NT2/D1 (cell line): ENCODE measurements around the gene STON1.
"Not testable (repeated sequence)": the region's sequence is repeated elsewhere in the genome, so short reads cannot be mapped to it uniquely, and the experiment has no call there.

Experiments used
- DNase-seq: peaks from one replicate; pipeline ENCODE4 v3.0.0-alpha.2; 2011; ENCODE audit warnings: low read depth, low spot score
- H3K27me3 ChIP-seq: 2 replicates; pipeline ENCODE4 v1.6.0; 2011; ENCODE audit warnings: mild to moderate bottlenecking; ENCODE audit not compliant: insufficient read length, insufficient read depth
- H3K36me3 ChIP-seq: 2 replicates; pipeline ENCODE4 v1.6.1; 2011; ENCODE audit warnings: mild to moderate bottlenecking, low read length, mixed read lengths; ENCODE audit not compliant: insufficient read depth, insufficient read length
- H3K4me1 ChIP-seq: 2 replicates; pipeline ENCODE4 v1.5.1; 2011; ENCODE audit not compliant: insufficient read depth, insufficient read length
- H3K4me3 ChIP-seq: 2 replicates; pipeline ENCODE4 v1.5.1; 2011; ENCODE audit warnings: low read depth; ENCODE audit not compliant: insufficient read length
- H3K9ac ChIP-seq: 2 replicates; pipeline ENCODE4 v1.6.0; 2011; ENCODE audit warnings: low read depth; ENCODE audit not compliant: insufficient read length
- H3K9me3 ChIP-seq: 2 replicates; pipeline ENCODE4 v1.5.1; 2011; ENCODE audit warnings: mild to moderate bottlenecking, low read length; ENCODE audit not compliant: insufficient read depth
- SUZ12 ChIP-seq: IDR thresholded peaks from 2 replicates; pipeline ENCODE4 v1.6.1; 2011; ENCODE audit not compliant: insufficient read length, insufficient read depth; ENCODE audit errors: extremely low read depth
- YY1 ChIP-seq: IDR thresholded peaks from 2 replicates; pipeline ENCODE4 v1.6.1; 2011; ENCODE audit not compliant: insufficient read length, insufficient read depth
- ZNF274 ChIP-seq: IDR thresholded peaks from 2 replicates; pipeline ENCODE4 v1.6.1; 2011; ENCODE audit warnings: mild to moderate bottlenecking, low read depth, low read length

STON1 gene

GRCh38 chr2:48540237-48540935 lies 10.4 kb downstream of the STON1 start:
- no peaks in the 10 kb centered on the region for H3K27me3 ChIP-seq
- no peaks in the 10 kb centered on the region for H3K36me3 ChIP-seq
- H3K4me3 ChIP-seq = no peak overlapping the region
- H3K9ac ChIP-seq = no peak overlapping the region
- TF ChIP-seq YY1 = no peak
- no peak for TF ChIP-seq ZNF274
- TF ChIP-seq SUZ12 = no peak
- peaks cover 8% of the 10 kb centered on the region for H3K4me1 ChIP-seq
- DNase-seq = no peak
- no peaks in the 10 kb centered on the region for H3K9me3 ChIP-seq

- Histone ChIP-seq H3K4me1 (peaks cover 8% of the 10 kb centered on the region), H3K9me3 (no peaks in the 10 kb centered on the region), H3K4me3 (no peak overlapping the region), H3K36me3 (no peaks in the 10 kb centered on the region), H3K9ac (no peak overlapping the region), H3K27me3 (no peaks in the 10 kb centered on the region)
- no peak for TF ChIP-seq SUZ12
- no peak for TF ChIP-seq ZNF274
- TF ChIP-seq YY1 = no peak
- no peak for DNase-seq
Observed at GRCh38 chr2:48541666-48542389, 11.9 kb downstream of the STON1 start.

DNA sequence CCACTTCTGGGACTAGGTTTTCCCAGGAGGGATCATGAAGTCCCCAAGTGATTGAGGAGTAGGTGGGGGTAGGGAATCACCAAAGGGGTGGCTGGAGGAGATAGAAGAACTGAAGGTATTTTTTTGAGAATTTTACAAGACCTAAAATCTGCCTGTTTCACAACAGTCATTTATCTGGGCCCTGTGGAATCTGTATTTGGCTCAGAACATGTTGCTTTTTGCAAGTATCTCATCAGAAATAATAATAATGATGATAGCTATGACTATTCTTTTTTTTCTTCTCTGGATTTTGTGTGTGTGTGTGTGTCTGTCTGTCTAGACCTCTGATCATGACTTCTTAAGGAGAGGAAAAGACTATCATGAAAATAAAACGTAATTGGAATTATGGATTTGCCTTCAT lies 13.9 kb downstream of the STON1 start:
- no peak for TF ChIP-seq YY1
- no peak for TF ChIP-seq ZNF274
- TF ChIP-seq SUZ12 = no peak
- no peak overlapping the region for H3K9ac ChIP-seq
- DNase-seq = no peak
- no peaks in the 10 kb centered on the region for H3K36me3 ChIP-seq
- no peak overlapping the region for H3K4me3 ChIP-seq
- no peaks in the 10 kb centered on the region for H3K27me3 ChIP-seq
- no peaks in the 10 kb centered on the region for H3K9me3 ChIP-seq
- peaks cover 8% of the 10 kb centered on the region for H3K4me1 ChIP-seq

- H3K9ac ChIP-seq = no peak overlapping the region
- no peak overlapping the region for H3K4me3 ChIP-seq
- no peaks in the 10 kb centered on the region for H3K9me3 ChIP-seq
- no peaks in the 10 kb centered on the region for H3K27me3 ChIP-seq
- H3K36me3 ChIP-seq = no peaks in the 10 kb centered on the region
- peaks cover 8% of the 10 kb centered on the region for H3K4me1 ChIP-seq
- DNase-seq = no peak
- TF ChIP-seq SUZ12 (no peak), ZNF274 (no peak), YY1 (no peak)
Observed at GRCh38 chr2:48545244-48545643, 15.3 kb downstream of the STON1 start.

DNA sequence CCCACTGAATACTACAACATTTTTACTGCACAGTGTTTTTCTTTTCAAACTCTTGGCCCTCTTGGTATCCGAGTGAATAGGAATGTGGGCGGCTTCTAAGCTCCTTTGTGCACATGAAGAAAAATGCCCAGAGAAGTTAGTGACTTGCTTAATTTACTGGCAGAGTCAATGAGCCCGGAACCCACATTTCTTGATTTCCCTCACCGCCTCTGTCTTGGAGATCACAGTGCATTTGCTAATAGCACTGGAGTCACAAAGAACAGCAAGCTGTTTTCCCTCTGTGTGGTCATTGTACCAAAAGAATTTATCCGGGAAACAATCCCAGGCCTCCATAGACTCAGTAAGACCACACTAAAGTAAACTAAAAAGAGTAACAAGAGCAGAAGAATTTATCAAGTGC lies 18.9 kb downstream of the STON1 start:
- H3K36me3 ChIP-seq = no peaks in the 10 kb centered on the region
- TF ChIP-seq ZNF274 (no peak), YY1 (no peak)
- H3K9ac ChIP-seq = no peak overlapping the region
- DNase-seq = no peak
- peaks cover 4% of the 10 kb centered on the region for H3K4me1 ChIP-seq
- H3K4me3 ChIP-seq = no peak overlapping the region
- no peaks in the 10 kb centered on the region for H3K27me3 ChIP-seq
- H3K9me3 ChIP-seq = no peaks in the 10 kb centered on the region

DNA sequence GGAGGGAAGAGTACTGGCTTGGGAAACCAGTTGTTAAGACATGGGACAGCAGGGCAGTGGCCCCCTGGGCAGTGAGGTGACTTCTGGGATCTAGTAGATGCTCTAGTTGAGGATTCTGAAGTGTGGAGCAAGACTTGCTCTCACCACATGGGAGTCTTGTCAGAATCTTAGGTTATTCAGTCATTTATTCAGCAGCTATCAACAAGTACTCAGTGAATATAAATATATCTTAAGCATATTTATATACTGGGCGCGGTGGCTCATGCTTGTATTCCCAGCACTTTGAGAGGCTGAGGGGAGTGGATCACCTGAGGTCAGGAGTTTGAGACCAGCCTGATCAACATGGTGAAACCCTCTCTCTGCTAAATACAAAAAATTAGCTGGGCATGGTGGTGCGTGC lies 20.0 kb downstream of the STON1 start:
- Histone ChIP-seq H3K36me3 (no peaks in the 10 kb centered on the region), H3K9me3 (no peaks in the 10 kb centered on the region), H3K27me3 (no peaks in the 10 kb centered on the region), H3K4me1 (peaks cover 4% of the 10 kb centered on the region), H3K9ac (no peak overlapping the region), H3K4me3 (no peak overlapping the region)
- no peak for TF ChIP-seq YY1
- no peak for DNase-seq

GRCh38 chr2:48551548-48551947 lies 21.6 kb downstream of the STON1 start:
- DNase-seq = no peak
- no peak overlapping the region for H3K9ac ChIP-seq
- no peak overlapping the region for H3K4me3 ChIP-seq
- no peaks in the 10 kb centered on the region for H3K27me3 ChIP-seq
- no peaks in the 10 kb centered on the region for H3K36me3 ChIP-seq
- no peaks in the 10 kb centered on the region for H3K4me1 ChIP-seq
- no peak for TF ChIP-seq SUZ12
- TF ChIP-seq YY1 = no peak
- no peak for TF ChIP-seq ZNF274
- H3K9me3 ChIP-seq = no peaks in the 10 kb centered on the region

DNA sequence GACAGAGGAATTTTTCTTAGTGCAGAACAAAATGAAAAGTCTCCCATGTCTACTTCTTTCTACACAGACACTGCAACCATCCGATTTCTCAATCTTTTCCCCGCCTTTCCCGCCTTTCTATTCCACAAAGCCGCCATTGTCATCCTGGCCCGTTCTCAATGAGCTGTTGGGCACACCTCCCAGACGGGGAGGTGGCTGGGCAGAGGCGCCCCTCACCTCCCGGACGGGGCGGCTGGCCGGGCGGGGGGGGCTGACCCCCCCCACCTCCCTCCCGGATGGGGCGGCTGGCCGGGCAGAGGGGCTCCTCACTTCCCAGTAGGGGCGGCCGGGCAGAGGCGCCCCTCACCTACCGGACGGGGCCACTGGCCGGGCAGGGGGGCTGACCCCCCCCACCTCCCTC lies 25.1 kb downstream of the STON1 start:
- H3K27me3 ChIP-seq, H3K4me1 ChIP-seq, H3K4me3 ChIP-seq, H3K9ac ChIP-seq, H3K36me3 ChIP-seq, DNase-seq, H3K9me3 ChIP-seq: not testable (repeated sequence)
